Putamen (tissue), 1 donor: Measurements from ENCODE around the gene NIN.
A peak's percentile ranks its signal among the peaks of the same experiment; 100 is the strongest.

Source experiments
- DNase-seq: peaks from one replicate; pipeline ENCODE4 v3.0.0-alpha.2; 2016; ENCODE audit warnings: low spot score

NIN gene

DNA sequence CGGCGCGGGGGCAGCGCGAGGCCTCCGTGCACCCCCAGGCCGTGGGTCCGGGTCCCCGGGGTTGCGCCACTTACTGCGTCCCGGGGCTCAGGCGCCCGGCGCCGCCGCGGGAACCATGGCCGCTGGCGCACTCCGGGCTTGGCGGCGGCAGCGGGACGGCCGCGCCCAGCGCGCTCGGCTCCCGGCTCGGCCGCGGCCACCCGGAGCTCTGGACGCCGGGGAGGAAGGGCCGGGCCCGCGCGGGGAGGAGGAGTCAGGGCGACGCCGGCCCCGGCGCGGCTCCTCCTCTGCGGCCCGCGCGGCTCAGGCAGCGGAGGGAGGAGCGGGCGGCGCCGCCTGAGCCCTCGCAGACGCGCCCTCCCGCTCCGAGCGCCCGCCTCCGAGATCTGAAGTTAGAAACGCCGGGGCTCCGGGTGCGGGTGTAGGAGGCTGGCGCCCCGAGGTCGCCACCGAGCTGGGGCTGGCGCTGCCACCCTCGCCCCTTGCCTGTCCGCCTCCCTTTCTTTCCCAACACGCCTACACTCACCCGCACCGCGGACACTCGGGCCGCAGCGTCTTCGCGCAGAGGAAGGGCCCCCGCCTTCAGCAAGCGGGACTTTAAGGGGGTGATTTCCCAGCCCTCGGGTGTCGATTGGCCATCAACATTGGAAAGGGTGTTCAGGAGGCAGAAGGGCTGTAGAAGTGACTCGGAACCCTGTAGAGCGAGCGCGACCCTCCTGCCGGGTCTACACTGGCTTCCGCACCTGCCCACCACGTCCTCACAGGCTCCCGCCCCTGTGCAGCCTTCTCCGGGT is at the start of gene NIN:
Gene NIN (minus strand): TSS at position 231 of the 794 bp plus-strand sequence. CDS start 9,106 bp downstream, outside the sequence.
- DNase-seq, result peak; percentile 85

DNA sequence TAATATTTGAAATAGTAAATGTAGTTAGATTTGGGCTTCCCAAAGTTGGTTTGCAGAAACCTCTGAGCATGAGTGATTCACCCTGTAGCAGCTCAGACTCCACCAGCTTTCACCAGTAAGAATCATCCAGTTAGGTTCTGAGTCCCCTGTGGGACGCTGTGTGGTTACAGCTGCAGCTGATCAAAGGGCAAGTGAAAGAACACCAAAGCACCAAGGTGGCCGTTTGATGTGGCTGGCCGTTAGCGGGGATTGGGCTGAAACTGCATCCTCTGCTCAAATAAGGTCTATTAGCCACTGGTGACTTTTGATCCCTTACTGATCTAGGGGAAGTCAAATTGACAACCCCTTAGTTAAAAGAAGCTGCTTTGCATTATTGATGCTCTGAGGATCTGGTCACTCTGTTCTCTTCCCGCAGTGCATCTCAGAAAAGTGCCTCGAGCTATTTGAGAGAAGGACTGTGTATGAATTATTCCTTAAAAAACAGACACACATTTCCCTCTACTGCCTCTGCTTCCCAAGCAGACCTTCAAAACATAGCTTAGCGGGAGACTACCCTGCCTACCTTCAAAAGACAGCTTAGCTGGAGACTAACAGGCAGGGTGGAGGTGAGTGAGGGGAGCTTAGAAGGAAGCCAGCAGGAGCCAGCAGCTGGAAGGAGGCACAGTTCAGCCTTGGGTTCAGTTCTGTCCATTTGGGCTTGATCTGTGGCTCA is 44.6 kb upstream of the NIN start:
- DNase-seq, result no peak

DNA sequence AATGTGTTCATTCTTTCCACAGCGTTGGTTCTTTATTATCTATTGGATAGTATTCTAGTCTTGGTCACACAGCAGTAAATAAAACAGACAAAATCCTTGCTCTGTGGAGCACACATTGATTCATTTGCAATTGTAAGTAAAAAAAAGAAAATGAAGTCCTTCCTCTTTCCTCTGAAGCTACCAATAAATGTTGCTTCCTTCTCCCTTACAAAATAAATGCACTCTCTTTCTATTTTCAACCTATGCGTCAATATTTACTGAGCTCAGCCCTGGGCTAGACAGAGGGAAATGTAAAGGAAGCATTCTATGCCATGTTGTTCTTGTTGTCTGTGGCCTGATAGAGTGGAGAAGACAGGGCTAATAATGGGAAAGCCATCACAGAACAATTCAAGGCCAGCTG is 43.8 kb upstream of the NIN start:
- DNase-seq, result no peak

DNA sequence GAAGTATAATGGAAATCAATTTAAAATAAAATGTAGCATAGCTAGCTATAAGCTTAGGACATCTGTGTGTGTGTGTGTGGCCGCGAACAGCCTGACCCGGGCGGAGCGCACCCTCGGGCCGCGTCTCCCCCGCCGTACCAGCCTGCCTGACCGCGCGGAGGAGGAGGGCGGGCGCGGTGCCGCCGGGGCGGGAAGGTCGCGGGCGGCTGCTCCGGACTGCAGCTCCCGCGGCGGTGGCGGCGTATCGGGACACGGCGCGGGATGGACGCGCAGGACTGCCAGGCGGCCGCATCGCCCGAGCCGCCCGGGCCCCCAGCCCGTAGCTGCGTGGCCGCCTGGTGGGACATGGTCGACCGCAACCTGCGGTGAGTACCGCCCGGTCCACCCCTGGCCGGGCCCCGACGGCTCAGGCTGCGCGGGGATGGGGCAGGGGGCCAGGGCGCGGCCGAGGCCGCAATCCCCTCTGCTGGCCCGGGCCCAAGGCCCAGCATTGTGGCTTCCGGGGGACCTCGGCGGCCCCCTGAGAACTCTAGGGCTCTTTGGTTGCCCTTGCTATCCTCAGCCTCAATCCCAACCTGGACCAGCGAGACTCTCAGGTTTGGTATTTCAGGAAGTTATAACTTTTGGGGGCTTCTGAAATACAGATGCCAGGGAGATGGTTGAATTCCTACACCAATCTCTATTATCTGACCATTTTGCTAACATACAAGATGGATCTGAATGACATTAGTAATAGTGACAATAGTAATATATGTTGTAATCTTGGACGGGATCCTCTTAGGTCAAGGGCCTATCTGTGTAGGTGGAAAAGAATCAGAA is 41.2 kb upstream of the NIN start, which contains the start of gene ABHD12B:
Gene ABHD12B (plus strand): TSS at position 140 of the 819 bp plus-strand sequence. CDS start 122 bp downstream, at position 262.
- no peak for DNase-seq

- no peak for DNase-seq
Measured at GRCh38 chr14:50871228-50871627, 40.3 kb upstream of the NIN start.

- no peak for DNase-seq
Measured at GRCh38 chr14:50865391-50866076, 34.6 kb upstream of the NIN start.

- DNase-seq, result peak; percentile 81
Measured at GRCh38 chr14:50864946-50865345, 34.0 kb upstream of the NIN start.

GRCh38 chr14:50864237-50864636 is 33.3 kb upstream of the NIN start:
- DNase-seq, result no peak

- DNase-seq, result no peak
Measured at GRCh38 chr14:50862036-50862570, 31.1 kb upstream of the NIN start.

DNA sequence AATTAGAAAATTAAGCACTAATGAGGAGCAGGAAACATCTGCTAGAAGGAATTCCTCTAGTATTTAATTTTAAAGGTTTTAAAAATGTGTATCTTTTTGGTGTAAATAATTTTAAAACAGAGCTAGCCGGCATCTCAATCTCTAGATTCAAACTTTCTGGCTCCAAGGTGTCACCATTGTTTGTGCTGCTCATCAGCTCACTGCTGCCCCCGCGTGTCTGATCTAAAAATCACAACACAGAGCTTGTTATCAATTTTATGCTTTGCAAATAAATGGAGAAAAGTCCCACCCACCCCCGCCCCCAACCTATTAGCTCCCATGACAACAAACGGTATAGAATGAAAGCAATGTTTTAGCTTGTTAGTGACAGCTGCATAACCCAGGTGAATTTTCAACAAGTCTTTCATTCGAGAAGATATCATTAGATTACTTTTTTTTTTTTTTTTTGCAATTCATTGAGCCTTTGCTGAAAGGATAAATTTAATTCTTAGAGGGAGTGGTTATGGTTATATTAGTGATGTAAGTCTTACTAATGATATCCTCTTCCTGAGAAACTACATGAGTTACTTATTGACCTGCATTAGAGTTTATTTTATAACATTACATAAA is 29.6 kb upstream of the NIN start:
- DNase-seq, result peak; percentile 87

- DNase-seq, result no peak
Measured at GRCh38 chr14:50859296-50859624, 28.3 kb upstream of the NIN start.

DNA sequence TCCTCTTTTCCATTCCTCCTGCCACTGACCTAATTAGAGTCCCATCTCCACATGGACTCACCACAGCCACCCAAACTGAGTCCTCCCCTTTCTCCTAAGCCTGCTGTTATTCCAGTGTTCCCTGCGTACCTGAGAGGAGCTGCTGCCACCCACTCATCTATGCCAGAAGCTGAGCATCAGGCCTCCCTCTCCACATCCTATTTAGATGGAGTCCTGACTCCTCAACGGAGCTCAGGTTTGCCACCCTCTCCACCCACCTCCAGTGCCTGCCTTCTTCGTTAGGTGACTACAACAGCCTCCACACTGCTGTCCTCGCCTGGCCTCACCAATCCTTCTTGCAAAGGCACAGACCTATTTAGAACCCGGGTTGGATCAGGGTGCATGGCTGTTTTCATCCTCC is 25.7 kb upstream of the NIN start:
- DNase-seq, result peak; percentile 72

DNA sequence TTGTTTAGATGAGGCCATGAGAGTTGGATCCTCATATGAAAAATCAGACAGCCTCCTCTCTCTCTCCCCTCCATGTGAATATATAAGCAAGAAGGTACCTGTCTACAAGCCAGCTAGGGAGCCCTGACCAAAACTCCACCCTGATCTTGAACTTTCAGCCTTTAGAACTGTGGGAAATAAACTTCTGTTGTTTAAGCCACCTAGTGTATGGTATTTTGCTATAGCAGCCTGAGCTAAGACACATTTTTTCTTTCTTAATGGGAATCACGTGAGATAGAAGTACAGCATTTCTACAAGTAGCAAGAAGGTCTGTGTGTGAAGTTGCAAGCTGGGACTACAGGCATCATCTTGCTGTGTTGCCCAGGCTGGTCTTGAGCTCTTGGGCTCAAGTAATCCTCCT is 24.6 kb upstream of the NIN start:
- DNase-seq, result no peak

DNA sequence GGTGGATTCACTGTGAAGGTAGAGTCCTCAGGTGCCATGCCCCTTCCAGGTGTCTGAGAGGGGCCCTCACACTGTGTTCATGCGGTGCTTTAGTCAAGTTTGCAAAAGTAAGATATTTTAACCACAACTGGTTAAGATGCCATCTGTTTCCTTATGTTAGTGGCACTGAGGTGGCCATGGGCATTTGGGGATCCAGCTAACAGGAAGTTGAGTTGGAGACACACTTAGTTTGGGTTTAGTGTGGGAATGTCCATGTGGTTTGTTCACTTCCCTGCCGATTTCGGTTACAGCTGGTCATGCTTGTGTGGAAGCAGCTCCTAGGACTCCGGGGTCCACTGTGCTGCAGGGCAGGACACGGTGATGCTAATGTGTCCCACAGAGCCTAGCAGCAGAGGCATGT is 23.6 kb upstream of the NIN start:
- DNase-seq, result no peak

- DNase-seq, result no peak
Measured at GRCh38 chr14:50853891-50854290, 22.9 kb upstream of the NIN start.

- no peak for DNase-seq
Measured at GRCh38 chr14:50846226-50846880, 15.4 kb upstream of the NIN start.

DNA sequence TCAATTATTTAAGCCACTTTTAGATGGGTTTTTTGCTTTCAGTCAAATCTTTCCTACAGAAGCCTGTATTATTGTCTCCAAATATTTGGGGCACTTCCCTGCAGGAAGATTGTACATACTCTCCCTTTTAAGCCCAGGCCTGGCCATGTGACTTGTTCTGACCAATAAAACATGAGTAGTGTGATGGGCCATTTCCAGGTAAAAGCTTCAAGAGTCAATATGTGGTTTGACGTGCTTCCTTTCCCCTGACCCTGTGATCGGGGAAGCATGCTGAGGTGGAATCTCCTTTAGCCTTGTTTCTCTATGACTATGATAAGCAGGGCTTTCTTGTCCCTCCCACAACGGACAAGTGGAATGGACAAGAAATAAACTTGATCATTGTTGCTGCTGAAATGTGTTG is 14.2 kb upstream of the NIN start:
- DNase-seq, result no peak

DNA sequence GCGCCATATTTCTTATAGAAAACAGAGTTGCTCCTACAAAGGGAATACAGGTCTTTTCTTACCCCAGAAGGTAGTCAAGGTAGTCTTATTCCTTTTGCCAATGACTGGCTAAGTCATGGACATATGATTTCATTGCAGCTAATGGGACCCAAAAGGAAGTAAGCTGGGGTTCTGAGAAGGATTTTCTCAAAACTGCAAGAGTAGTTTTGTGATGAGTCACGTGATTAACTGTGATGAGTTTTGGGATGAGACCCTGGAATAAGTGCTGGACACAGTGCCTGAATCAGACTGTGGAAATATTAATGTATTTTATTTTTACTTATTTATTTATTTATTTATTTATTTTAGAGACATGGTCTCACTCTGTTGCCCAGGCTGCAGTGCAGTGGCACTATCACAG is 13.4 kb upstream of the NIN start:
- no peak for DNase-seq

DNA sequence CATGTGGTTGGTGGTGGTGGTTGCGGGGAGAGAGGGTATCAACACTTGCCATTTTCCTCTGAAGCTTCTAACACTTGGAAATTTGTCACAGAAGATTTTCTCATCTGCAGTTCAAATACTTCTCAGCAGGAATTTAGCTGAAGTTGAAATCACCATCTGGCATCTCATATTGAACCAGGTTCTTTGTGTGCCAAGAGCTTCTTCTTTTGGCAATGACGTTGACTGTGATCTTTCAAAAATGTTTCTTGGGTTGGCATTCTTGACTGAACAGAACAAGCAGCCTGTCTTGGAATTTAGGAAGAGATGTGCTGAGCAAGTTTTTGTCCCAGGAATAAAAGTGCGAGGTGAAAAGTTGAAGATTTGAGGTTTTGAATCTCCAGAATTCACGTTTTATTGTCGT is 8.7 kb upstream of the NIN start:
- DNase-seq, result no peak

- no peak for DNase-seq
Measured at GRCh38 chr14:50839048-50839447, 8.1 kb upstream of the NIN start.
